ENCODE data around the gene CRYAB.
"Not testable (repeated sequence)": the region's sequence is repeated elsewhere in the genome, so short reads cannot be mapped to it uniquely, and the experiment has no call there.

CRYAB gene

GRCh38 chr11:111908639-111909305 is 2.8 kb downstream of the CRYAB start:
- Mint-ChIP-seq H3K4me3 (no peak overlapping the region), H3K9me3 (no peaks in the 10 kb centered on the region), H3K27me3 (ENCODE audit: low read depth) (peaks cover 38% of the 10 kb centered on the region), H3K36me3 (ENCODE audit: low read depth) (no peaks in the 10 kb centered on the region), H3K27ac (no peak overlapping the region), H3K4me1 (ENCODE audit: low read depth) (no peaks in the 10 kb centered on the region)

DNA sequence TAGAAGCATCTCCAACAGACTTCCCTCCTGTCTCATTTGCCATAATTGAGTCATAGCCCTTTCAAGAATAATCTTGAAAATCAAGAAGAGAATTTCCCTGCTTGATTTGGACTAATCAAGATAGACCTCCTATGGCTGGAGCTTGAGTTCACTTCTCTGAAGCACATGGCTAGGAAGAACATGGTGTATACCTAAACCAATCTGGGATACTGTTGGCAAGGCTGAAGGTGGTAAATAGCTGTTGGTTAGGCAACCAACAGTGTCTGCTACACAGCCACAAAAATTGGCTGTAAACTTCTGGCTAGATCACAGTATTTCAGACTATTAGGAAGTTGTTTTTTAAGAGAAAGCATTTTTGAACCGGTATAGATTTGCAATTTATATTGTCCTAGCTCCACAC is 4.9 kb downstream of the CRYAB start:
- Mint-ChIP-seq H3K9me3 (no peaks in the 10 kb centered on the region), H3K27ac (no peak overlapping the region), H3K4me1 (ENCODE audit: low read depth) (no peaks in the 10 kb centered on the region), H3K27me3 (ENCODE audit: low read depth) (peaks cover 34% of the 10 kb centered on the region), H3K36me3 (ENCODE audit: low read depth) (no peaks in the 10 kb centered on the region), H3K4me3 (no peak overlapping the region)

DNA sequence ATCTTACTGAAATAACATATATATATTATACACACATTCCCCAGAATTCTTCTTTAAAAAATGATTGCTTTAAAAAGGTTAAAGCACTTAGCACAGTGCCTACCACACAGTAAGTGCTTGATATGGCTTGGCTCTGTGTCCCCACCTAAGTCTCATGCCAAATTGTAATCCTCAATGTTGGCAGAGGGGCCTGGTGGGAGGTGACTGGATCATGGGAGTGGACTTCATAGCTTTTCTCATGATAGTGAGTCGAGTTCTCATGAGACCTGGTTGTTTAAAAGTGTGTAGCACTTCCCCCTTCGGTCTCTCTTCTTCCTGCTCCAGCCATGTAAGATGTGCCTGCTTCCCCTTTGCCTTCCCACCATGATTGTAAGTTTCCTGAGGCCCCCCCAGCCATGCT is 6.2 kb downstream of the CRYAB start:
- Mint-ChIP-seq H3K4me3 (no peak overlapping the region), H3K4me1 (ENCODE audit: low read depth) (no peaks in the 10 kb centered on the region), H3K9me3 (no peaks in the 10 kb centered on the region), H3K27me3 (ENCODE audit: low read depth) (peaks cover 24% of the 10 kb centered on the region), H3K27ac (no peak overlapping the region), H3K36me3 (ENCODE audit: low read depth) (no peaks in the 10 kb centered on the region)

DNA sequence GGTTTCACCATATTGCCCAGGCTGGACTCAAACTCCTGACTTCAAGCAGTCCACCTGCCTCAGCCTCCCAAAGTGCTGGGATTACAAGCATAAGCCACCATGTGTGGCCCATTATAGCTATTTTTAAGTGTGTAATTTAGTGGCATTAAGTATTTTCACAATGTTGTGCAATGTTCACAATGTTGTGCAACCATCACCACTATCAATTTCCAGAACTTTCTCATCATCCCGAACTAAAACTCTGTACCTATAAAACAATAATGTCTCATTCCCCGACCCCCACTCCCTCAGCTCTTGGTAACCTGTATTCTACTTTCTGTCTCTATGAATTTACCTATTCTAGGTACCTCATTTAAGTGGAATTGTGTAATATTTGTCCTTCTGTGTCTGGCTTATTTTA is 24.7 kb downstream of the CRYAB start:
- Mint-ChIP-seq H3K27me3 (ENCODE audit: low read depth) (no peaks in the 10 kb centered on the region), H3K27ac (no peak overlapping the region), H3K4me1 (ENCODE audit: low read depth) (no peaks in the 10 kb centered on the region), H3K36me3 (ENCODE audit: low read depth) (peaks cover 1% of the 10 kb centered on the region), H3K9me3 (no peaks in the 10 kb centered on the region), H3K4me3 (no peak overlapping the region)

DNA sequence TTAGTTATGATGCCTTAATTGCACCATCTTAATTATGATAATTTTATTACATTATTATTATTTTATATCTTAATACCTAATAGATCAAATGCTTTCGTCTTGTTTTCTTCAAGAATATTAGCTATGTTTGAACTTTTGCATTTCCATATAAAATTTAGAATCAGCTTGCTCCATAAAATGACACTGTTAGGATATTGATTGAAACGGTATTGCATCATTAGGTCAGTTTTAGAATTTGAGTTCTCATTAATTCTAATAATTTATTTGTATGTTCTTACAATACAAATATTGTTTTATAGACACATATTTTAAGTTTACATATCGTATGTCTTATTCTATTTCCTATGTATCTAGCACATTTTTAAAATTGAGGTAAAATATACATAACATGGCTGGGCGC is 25.5 kb downstream of the CRYAB start:
- no peak overlapping the region for H3K27ac Mint-ChIP-seq
- no peaks in the 10 kb centered on the region for H3K27me3 Mint-ChIP-seq (ENCODE audit: low read depth)
- no peak overlapping the region for H3K4me3 Mint-ChIP-seq

DNA sequence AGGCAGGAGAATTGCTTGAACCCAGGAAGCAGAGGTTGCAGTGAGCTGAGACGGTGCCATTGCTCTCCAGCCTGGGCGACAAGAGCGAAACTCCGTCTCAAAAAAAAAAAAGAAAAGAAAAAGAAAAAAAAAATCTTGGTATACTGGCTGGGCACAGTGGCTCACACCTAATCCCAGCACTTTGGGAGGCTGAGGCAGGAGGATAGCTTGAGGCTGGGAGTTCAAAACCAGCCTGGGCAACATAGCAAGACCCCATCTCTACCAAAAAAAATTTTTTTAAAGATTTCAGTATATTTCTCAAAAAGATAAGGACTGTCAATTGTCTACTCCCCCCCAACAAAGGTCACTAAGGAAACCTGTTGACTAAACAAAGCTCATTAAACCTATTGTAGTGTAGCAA is 26.5 kb downstream of the CRYAB start:
- H3K9me3 Mint-ChIP-seq; H3K4me1 Mint-ChIP-seq (ENCODE audit: low read depth); H3K27ac Mint-ChIP-seq; H3K27me3 Mint-ChIP-seq (ENCODE audit: low read depth); H3K36me3 Mint-ChIP-seq (ENCODE audit: low read depth); H3K4me3 Mint-ChIP-seq: not testable (repeated sequence)

More for the DNA sequence above, 25.5 kb downstream of the CRYAB start:
- H3K36me3 Mint-ChIP-seq (ENCODE audit: low read depth), result peaks cover 1% of the 10 kb centered on the region
- H3K9me3 Mint-ChIP-seq, result no peaks in the 10 kb centered on the region
- no peaks in the 10 kb centered on the region for H3K4me1 Mint-ChIP-seq (ENCODE audit: low read depth)

- H3K4me1 Mint-ChIP-seq (ENCODE audit: low read depth), result peaks cover 15% of the 10 kb centered on the region
- peaks cover 3% of the 10 kb centered on the region for H3K9me3 Mint-ChIP-seq
- no peak overlapping the region for H3K4me3 Mint-ChIP-seq
- no peaks in the 10 kb centered on the region for H3K27me3 Mint-ChIP-seq (ENCODE audit: low read depth)
- peaks cover 6% of the 10 kb centered on the region for H3K36me3 Mint-ChIP-seq (ENCODE audit: low read depth)
- no peak overlapping the region for H3K27ac Mint-ChIP-seq
These were observed 29.4 kb downstream of the CRYAB start for GRCh38 chr11:111882202-111882601.

DNA sequence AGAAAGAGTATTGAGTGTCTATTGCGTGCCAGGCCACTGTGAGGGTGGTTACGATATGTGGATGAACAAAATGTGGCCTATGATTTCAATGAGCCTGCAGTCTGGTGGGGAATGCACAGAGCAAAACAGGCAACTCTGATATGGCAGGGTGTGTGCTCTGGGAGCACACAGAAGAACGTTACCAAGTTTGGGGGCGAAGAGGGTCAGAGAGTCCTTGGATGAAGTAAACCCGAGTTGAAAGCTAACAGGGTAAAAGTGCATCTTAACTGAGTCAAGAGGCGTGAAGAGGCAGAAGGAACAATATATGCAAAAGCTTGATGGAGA is 32.0 kb downstream of the CRYAB start:
- H3K27ac Mint-ChIP-seq, result peak overlapping the region; percentile 99
- peak overlapping the region; percentile 94 for H3K4me3 Mint-ChIP-seq
- no peaks in the 10 kb centered on the region for H3K27me3 Mint-ChIP-seq (ENCODE audit: low read depth)
- peaks cover 3% of the 10 kb centered on the region for H3K9me3 Mint-ChIP-seq
- peaks cover 7% of the 10 kb centered on the region for H3K36me3 Mint-ChIP-seq (ENCODE audit: low read depth)
- H3K4me1 Mint-ChIP-seq (ENCODE audit: low read depth), result peaks cover 15% of the 10 kb centered on the region

- Mint-ChIP-seq H3K36me3 (ENCODE audit: low read depth) (peaks cover 7% of the 10 kb centered on the region), H3K4me3 (peak within 1 kb of the TSS; percentile 94), H3K4me1 (ENCODE audit: low read depth) (peaks cover 15% of the 10 kb centered on the region), H3K9me3 (peaks cover 3% of the 10 kb centered on the region), H3K27ac (peak within 1 kb of the TSS; percentile 99), H3K27me3 (ENCODE audit: low read depth) (no peaks in the 10 kb centered on the region)
These were observed 32.5 kb downstream of the CRYAB start, which contains the start of the genes CFAP68 and FDXACB1 for GRCh38 chr11:111878849-111879636. TSS of gene CFAP68 (plus strand) at chr11:111879541. CDS start at chr11:111879561, 20 bp downstream. TSS of gene FDXACB1 (minus strand) at chr11:111879165. CDS start at chr11:111879132, 33 bp downstream.

- no peaks in the 10 kb centered on the region for H3K27me3 Mint-ChIP-seq (ENCODE audit: low read depth)
These were observed 33.2 kb downstream of the CRYAB start for GRCh38 chr11:111878385-111878848.

DNA sequence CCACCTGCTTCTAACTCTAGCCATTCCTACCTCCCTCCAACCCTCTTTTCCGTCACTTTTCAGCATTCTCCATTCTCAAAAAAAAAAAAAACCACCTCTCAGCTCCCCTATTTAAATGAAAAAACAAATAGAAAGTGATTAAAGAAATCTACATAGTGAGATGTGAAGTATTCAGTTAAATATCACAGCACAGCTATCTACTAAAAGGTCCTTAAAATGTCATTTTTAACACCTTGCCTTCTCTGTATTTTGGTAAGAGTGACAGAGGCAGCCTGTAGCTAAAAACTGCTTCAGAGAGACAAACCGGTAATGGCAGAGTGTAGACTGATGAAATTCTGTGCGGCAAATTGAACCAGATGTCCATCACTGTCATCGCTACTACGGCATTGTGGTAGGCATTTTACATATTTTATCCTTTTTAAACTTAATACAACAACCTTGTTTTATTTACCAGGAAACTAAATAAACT is 39.8 kb downstream of the CRYAB start:
- peak overlapping the region; percentile 90 for H3K4me3 Mint-ChIP-seq
- peaks cover 12% of the 10 kb centered on the region for H3K4me1 Mint-ChIP-seq (ENCODE audit: low read depth)
- H3K9me3 Mint-ChIP-seq, result no peaks in the 10 kb centered on the region
- H3K27ac Mint-ChIP-seq, result peak overlapping the region; percentile 78
- H3K27me3 Mint-ChIP-seq (ENCODE audit: low read depth), result no peaks in the 10 kb centered on the region
- H3K36me3 Mint-ChIP-seq (ENCODE audit: low read depth), result peaks cover 17% of the 10 kb centered on the region

More at GRCh38 chr11:111878385-111878848, 33.2 kb downstream of the CRYAB start:
- H3K4me3 Mint-ChIP-seq, result peak overlapping the region; percentile 94
- H3K27ac Mint-ChIP-seq, result peak overlapping the region; percentile 99
- H3K36me3 Mint-ChIP-seq (ENCODE audit: low read depth), result peaks cover 6% of the 10 kb centered on the region
- peaks cover 15% of the 10 kb centered on the region for H3K4me1 Mint-ChIP-seq (ENCODE audit: low read depth)
- H3K9me3 Mint-ChIP-seq, result peaks cover 3% of the 10 kb centered on the region

DNA sequence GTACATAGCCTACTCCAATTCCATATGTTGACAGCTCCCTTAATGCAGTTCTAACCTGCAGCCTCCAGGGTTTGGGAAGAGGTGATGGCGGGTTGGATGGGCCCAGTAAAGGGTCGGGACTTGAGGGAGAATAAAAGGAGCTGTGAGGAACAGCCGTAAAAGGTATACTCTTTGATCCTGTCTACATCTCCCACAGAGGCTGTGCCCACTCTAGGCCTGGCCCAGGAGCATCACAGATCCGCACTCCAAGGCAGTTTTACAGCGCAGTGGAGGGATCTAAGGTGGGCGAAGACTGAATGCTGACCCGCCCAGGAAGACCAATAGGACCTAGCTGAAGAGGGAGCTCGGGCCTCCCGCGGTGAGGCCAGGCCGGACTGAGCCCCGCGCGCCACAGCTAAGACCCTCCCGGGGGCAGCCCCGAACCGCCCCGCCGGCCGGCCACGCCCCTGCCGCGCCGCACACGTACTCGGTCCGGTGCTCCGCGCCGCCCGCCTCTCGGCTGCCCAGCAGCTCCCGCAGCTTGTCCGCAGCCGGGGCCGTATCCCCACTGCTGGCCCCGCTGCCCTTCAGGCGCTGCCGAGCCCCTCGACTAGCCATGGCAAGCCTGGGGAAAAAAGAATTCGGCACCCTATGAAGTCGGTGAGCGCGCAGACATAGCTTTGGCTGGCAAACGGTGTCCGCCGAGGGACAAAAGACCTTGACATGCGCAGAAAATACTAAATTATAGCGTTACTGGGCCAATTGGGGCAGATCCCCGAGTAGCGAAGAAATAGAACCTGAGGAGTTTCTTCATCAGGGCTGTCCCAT is 40.5 kb downstream of the CRYAB start, which contains the start of gene ALG9:
Gene ALG9, minus strand, starts transcription at position 696 of the 807 bp plus-strand sequence. Its CDS starts 99 bp downstream, at position 597.
- Mint-ChIP-seq H3K4me1 (ENCODE audit: low read depth) (peaks cover 12% of the 10 kb centered on the region), H3K27ac (peak within 1 kb of the TSS; percentile 88), H3K27me3 (ENCODE audit: low read depth) (no peaks in the 10 kb centered on the region), H3K9me3 (no peaks in the 10 kb centered on the region), H3K4me3 (peak within 1 kb of the TSS; percentile 90), H3K36me3 (ENCODE audit: low read depth) (peaks cover 20% of the 10 kb centered on the region)

- H3K4me3 Mint-ChIP-seq, result peak overlapping the region; percentile 90
- H3K9me3 Mint-ChIP-seq, result no peaks in the 10 kb centered on the region
- H3K27ac Mint-ChIP-seq, result peak overlapping the region; percentile 88
- peaks cover 12% of the 10 kb centered on the region for H3K4me1 Mint-ChIP-seq (ENCODE audit: low read depth)
- peaks cover 20% of the 10 kb centered on the region for H3K36me3 Mint-ChIP-seq (ENCODE audit: low read depth)
- no peaks in the 10 kb centered on the region for H3K27me3 Mint-ChIP-seq (ENCODE audit: low read depth)
These were observed 41.1 kb downstream of the CRYAB start for GRCh38 chr11:111870522-111870885.

GRCh38 chr11:111870113-111870512 is 41.5 kb downstream of the CRYAB start:
- peaks cover 12% of the 10 kb centered on the region for H3K4me1 Mint-ChIP-seq (ENCODE audit: low read depth)
- no peak overlapping the region for H3K4me3 Mint-ChIP-seq
- H3K27ac Mint-ChIP-seq, result no peak overlapping the region
- no peaks in the 10 kb centered on the region for H3K27me3 Mint-ChIP-seq (ENCODE audit: low read depth)
- H3K36me3 Mint-ChIP-seq (ENCODE audit: low read depth), result peaks cover 22% of the 10 kb centered on the region
- no peaks in the 10 kb centered on the region for H3K9me3 Mint-ChIP-seq

Measured in T-helper 1 cell treated with Interleukin-12 subunit alpha and Interleukin-12 subunit beta and Interleukin-4 antibody, amounts not matched to agents 30 μg/mL and 1 μg/mL, for 36 hours (primary cell).